HEK293 (cell line): ENCODE measurements around the gene CYB561D2.

ENCODE experiments used
- PRDM1 ChIP-seq: fragments of 450-650 bp; formaldehyde crosslinking; IDR thresholded peaks from 2 replicates; pipeline ENCODE4; 2016; ENCODE audit warnings: missing biosample characterization, missing genetic modification characterization
- SP2 ChIP-seq: fragments of 450-650 bp; formaldehyde crosslinking; IDR thresholded peaks from 2 replicates; pipeline ENCODE4 v1.5.1; 2016; ENCODE audit warnings: missing biosample characterization, missing genetic modification characterization
- ZBTB44 ChIP-seq: fragments of 450-650 bp; IDR thresholded peaks from 2 replicates; pipeline ENCODE4 v1.5.1; 2018; ENCODE audit warnings: missing biosample characterization, mild to moderate bottlenecking, missing genetic modification characterization
- ZIC2 ChIP-seq: fragments of 450-650 bp; formaldehyde crosslinking; IDR thresholded peaks from 2 replicates; pipeline ENCODE4 v1.5.1; 2016; ENCODE audit warnings: missing biosample characterization, missing genetic modification characterization
- ZNF10 ChIP-seq: fragments of 450-650 bp; formaldehyde crosslinking; IDR thresholded peaks from 2 replicates; pipeline ENCODE4 v1.5.1; 2017; ENCODE audit warnings: missing biosample characterization, missing genetic modification characterization
- ZNF140 ChIP-seq: fragments of 450-650 bp; formaldehyde crosslinking; IDR thresholded peaks from 2 replicates; pipeline ENCODE4 v1.5.1; 2016; ENCODE audit warnings: missing biosample characterization, missing genetic modification characterization
- ZNF214 ChIP-seq: fragments of 450-650 bp; formaldehyde crosslinking; IDR thresholded peaks from 2 replicates; pipeline ENCODE4 v1.5.1; 2017; ENCODE audit warnings: missing biosample characterization, mild to moderate bottlenecking, missing genetic modification characterization, borderline replicate concordance
- ZNF362 ChIP-seq: fragments of 450-650 bp; formaldehyde crosslinking; IDR thresholded peaks from 2 replicates; pipeline ENCODE4 v1.5.1; 2016; ENCODE audit warnings: missing biosample characterization, missing genetic modification characterization
- ZNF398 ChIP-seq: fragments of 450-650 bp; formaldehyde crosslinking; IDR thresholded peaks from 2 replicates; pipeline ENCODE4 v1.5.1; 2017; ENCODE audit warnings: missing biosample characterization, missing genetic modification characterization
- ZNF510 ChIP-seq: fragments of 450-650 bp; formaldehyde crosslinking; IDR thresholded peaks from 2 replicates; pipeline ENCODE4 v1.5.1; 2018; ENCODE audit warnings: mild to moderate bottlenecking, missing genetic modification characterization, missing biosample characterization; ENCODE audit not compliant: insufficient replicate concordance
- TF ChIP-seq, protein P1 (sequence below): fragments of 450-650 bp; formaldehyde crosslinking; IDR thresholded peaks from 2 replicates; pipeline ENCODE4 v1.5.1; 2016; ENCODE audit warnings: missing biosample characterization, missing genetic modification characterization

GRCh38 chr3:50388016-50388719 lies 37.5 kb downstream of the CYB561D2 start:
- no peak for TF ChIP-seq PRDM1 (tag by site-specific recombination)
- no peak for TF ChIP-seq ZNF510 (tag by site-specific recombination)
- TF ChIP-seq ZNF10 (tag by site-specific recombination) = no peak
- TF ChIP-seq, protein P1, sequence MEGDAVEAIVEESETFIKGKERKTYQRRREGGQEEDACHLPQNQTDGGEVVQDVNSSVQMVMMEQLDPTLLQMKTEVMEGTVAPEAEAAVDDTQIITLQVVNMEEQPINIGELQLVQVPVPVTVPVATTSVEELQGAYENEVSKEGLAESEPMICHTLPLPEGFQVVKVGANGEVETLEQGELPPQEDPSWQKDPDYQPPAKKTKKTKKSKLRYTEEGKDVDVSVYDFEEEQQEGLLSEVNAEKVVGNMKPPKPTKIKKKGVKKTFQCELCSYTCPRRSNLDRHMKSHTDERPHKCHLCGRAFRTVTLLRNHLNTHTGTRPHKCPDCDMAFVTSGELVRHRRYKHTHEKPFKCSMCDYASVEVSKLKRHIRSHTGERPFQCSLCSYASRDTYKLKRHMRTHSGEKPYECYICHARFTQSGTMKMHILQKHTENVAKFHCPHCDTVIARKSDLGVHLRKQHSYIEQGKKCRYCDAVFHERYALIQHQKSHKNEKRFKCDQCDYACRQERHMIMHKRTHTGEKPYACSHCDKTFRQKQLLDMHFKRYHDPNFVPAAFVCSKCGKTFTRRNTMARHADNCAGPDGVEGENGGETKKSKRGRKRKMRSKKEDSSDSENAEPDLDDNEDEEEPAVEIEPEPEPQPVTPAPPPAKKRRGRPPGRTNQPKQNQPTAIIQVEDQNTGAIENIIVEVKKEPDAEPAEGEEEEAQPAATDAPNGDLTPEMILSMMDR = peak; percentile 30; the same call in 1 of the 2 replicates
- TF ChIP-seq ZIC2 = no peak
- no peak for TF ChIP-seq ZNF214 (tag by site-specific recombination)
- TF ChIP-seq SP2 (tag by site-specific recombination) = no peak
- TF ChIP-seq ZNF398 (tag by site-specific recombination) = no peak
- no peak for TF ChIP-seq ZNF140 (tag by site-specific recombination)
- no peak for TF ChIP-seq ZNF362 (tag by site-specific recombination)
- no peak for TF ChIP-seq ZBTB44
